Measurements from ENCODE around the gene RHO. TPM values are rescaled to one million over a fixed set of nuclear protein-coding genes. Genes with fewer than 3 reads are reported as not detected.
"Not testable (repeated sequence)": the region's sequence is repeated elsewhere in the genome, so short reads cannot be mapped to it uniquely, and the experiment has no call there.

Gene RHO
- not detected in 2 replicates for total RNA-seq (2014; rRNA removed; shearing (Covaris generic))

GRCh38 chr3:129528589-129529100 is at the start of gene RHO:
Gene RHO, plus strand, starts transcription at chr3:129528639. Its CDS starts 95 bp downstream, at chr3:129528734.
- no peak for DNase-seq (ENCODE audit: low read depth)

- DNase-seq (ENCODE audit: low read depth): not testable (repeated sequence)
Observed at GRCh38 chr3:129481225-129481765, 47.1 kb upstream of the RHO start.

- no peak for DNase-seq (ENCODE audit: low read depth)
Observed at GRCh38 chr3:129481766-129482332, 46.6 kb upstream of the RHO start.

- no peak for DNase-seq (ENCODE audit: low read depth)
Observed at GRCh38 chr3:129482721-129483120, 45.7 kb upstream of the RHO start.

- DNase-seq (ENCODE audit: low read depth): no peak
Observed at GRCh38 chr3:129483870-129484269, 44.6 kb upstream of the RHO start.

GRCh38 chr3:129485146-129485545 is 43.3 kb upstream of the RHO start:
- not testable (repeated sequence) for DNase-seq (ENCODE audit: low read depth)

- peak; percentile 77 for DNase-seq (ENCODE audit: low read depth)
Observed at GRCh38 chr3:129485721-129486663, 42.4 kb upstream of the RHO start.

- DNase-seq (ENCODE audit: low read depth): no peak
Observed at GRCh38 chr3:129486664-129487035, 41.8 kb upstream of the RHO start.

- no peak for DNase-seq (ENCODE audit: low read depth)
Observed at GRCh38 chr3:129487183-129487867, 41.1 kb upstream of the RHO start.

GRCh38 chr3:129487868-129488335 is 40.5 kb upstream of the RHO start:
- DNase-seq (ENCODE audit: low read depth): not testable (repeated sequence)

- not testable (repeated sequence) for DNase-seq (ENCODE audit: low read depth)
Observed at GRCh38 chr3:129489258-129489657, 39.2 kb upstream of the RHO start.

GRCh38 chr3:129490273-129490675 is 38.2 kb upstream of the RHO start:
- peak; percentile 89 for DNase-seq (ENCODE audit: low read depth)

- not testable (repeated sequence) for DNase-seq (ENCODE audit: low read depth)
Observed at GRCh38 chr3:129491077-129491476, 37.4 kb upstream of the RHO start.

- no peak for DNase-seq (ENCODE audit: low read depth)
Observed at GRCh38 chr3:129491794-129492193, 36.6 kb upstream of the RHO start.

GRCh38 chr3:129492691-129493090 is 35.7 kb upstream of the RHO start:
- DNase-seq (ENCODE audit: low read depth): no peak

- no peak for DNase-seq (ENCODE audit: low read depth)
Observed at GRCh38 chr3:129493206-129493605, 35.2 kb upstream of the RHO start.

GRCh38 chr3:129494499-129494898 is 33.9 kb upstream of the RHO start:
- not testable (repeated sequence) for DNase-seq (ENCODE audit: low read depth)

GRCh38 chr3:129495006-129495639 is 33.3 kb upstream of the RHO start:
- DNase-seq (ENCODE audit: low read depth): peak; percentile 47

- DNase-seq (ENCODE audit: low read depth): not testable (repeated sequence)
Observed at GRCh38 chr3:129497876-129498275, 30.6 kb upstream of the RHO start.

GRCh38 chr3:129498603-129499488 is 29.6 kb upstream of the RHO start:
- not testable (repeated sequence) for DNase-seq (ENCODE audit: low read depth)

Data from Daoy (cell line).